ENCODE data around the gene HOXB1.

Gene HOXB1

GRCh38 chr17:48563385-48563838, 32.6 kb upstream of the HOXB1 start:
- no peak overlapping the region for H3K27ac ChIP-seq
- POLR2A ChIA-PET (ENCODE audit: low non-redundant PET), result no interaction called here
- TF ChIP-seq CTCF (conservative IDR thresholded peaks at IDR 0.05; ENCODE audit: low read depth), result no peak
- no peak for DNase-seq (ENCODE audit: low spot score)
- CTCF ChIA-PET, result no interaction called here

DNA sequence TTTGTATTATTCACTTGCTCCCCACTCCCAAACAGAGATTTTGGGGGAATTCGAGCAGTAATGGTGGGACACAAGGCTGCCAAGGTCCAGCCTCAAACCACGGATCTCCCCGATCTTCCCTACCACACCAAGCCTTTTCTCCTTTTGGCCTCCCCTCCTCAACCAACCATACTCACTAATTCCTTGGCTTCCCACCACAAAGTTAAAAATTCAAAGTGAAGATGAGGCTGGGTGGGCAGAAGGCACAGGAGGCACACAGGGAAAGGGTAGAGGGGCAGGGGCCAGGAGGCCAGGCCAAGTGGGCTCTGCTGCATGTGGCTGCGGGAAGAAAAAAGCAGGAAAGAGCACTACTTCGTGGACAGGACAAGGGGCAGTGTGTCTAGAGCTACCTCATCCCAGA, 32.1 kb upstream of the HOXB1 start:
- H3K27ac ChIP-seq, result no peak overlapping the region
- POLR2A ChIA-PET (ENCODE audit: low non-redundant PET), result no interaction called here
- no peak for TF ChIP-seq CTCF (conservative IDR thresholded peaks at IDR 0.05; ENCODE audit: low read depth)
- no peak for DNase-seq (ENCODE audit: low spot score)
- CTCF ChIA-PET, result interaction anchor here (0.6 kb wide), 2 partner anchors 12 to 19 kb away, joined by 3 to 4 read pairs; no protein-coding TSS in a partner anchor

GRCh38 chr17:48561884-48562810, 31.3 kb upstream of the HOXB1 start:
- CTCF ChIA-PET, result interaction anchor here (0.6 to 0.9 kb wide), 4 partner anchors 13 to 63 kb away, joined by 3 to 4 read pairs (median 3); no protein-coding TSS in a partner anchor
- H3K27ac ChIP-seq, result no peak overlapping the region
- POLR2A ChIA-PET (ENCODE audit: low non-redundant PET), result no interaction called here
- TF ChIP-seq CTCF (conservative IDR thresholded peaks at IDR 0.05; ENCODE audit: low read depth), result no peak
- DNase-seq (ENCODE audit: low spot score), result no peak

DNA sequence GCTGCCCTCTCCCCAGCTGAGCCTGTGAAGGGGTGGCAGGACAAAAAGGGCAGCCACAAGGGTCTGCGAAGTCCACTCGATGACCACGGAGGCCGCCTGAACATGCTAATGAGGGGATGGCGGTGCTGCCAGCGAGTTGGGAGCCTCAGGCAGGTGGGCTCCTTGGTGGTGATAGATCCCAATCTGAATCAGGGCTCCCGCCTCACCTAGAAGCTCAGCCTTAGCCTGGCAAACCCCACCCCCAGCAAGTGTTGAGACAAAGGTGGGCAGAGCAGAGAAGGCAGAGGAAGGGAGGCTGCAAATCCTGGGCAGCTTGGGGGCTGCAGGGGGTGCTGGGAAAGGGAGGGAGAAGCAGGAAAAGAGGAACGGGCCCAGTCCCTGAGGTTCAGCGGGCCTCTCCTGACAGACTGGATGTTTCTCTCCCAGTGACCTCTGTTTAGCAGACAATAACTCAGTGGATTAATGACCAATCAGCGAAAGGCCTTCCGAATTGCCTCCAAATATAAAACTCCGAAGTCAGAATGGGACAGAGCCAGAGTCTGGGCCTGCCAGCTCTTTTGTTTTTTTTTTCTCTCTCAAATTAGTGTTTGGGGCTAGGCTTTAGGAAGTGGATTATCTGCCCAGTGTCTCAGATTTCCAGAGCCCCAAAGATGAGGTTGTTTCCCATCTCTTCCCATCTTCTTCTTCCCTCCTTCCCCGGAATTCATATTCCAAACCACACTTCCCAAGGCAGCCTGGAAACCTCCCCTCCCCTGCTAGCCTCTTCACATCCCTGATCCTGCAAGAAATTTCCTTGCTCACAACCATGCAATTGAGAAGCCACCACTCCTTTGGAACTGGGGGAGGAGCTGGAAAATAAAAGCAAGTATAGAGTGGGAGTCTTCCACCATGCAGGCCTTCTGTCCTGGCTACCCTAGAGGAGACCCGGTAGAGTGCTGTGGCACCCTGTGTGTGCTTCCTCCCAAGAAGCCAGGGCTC, 29.3 kb upstream of the HOXB1 start:
- no peak for TF ChIP-seq CTCF (conservative IDR thresholded peaks at IDR 0.05; ENCODE audit: low read depth)
- CTCF ChIA-PET, result no interaction called here
- POLR2A ChIA-PET (ENCODE audit: low non-redundant PET), result no interaction called here
- DNase-seq (ENCODE audit: low spot score), result no peak
- no peak overlapping the region for H3K27ac ChIP-seq

DNA sequence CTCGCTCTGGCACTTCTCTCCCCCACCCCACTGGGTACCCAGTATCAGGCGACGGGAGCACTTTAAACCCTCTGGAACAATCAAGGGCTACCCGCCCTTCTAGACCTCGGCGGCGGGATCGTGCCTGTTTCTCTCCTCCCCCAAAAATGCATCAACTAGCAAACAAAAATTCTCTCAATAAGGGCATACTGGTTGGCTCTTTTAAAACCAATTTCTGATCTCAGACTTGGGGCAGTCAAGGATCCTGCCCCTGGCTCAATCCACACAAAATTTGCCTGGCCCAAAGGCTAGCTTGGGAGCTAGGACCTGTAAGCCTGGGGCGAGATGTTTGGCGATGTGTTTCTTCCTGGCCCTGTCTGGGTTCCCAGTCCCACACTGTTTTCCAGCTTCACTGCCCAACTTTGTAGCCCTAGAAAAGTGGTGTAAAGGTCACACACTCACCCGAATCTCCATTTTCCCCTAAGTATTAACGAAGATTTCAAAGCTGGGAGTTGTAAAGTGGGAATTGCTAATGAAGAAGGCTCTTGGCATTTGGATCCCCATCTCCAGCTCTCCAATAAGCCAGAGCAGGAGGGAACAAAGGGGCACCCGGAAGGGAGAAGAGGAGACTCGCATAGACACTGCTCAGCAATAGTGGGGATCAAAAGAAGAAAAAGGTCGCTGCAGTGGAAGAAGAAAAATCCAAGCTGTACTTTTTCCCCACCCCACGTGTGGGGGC, 28.5 kb upstream of the HOXB1 start:
- no peak overlapping the region for H3K27ac ChIP-seq
- TF ChIP-seq CTCF (conservative IDR thresholded peaks at IDR 0.05; ENCODE audit: low read depth), result no peak
- ChIA-PET POLR2A (ENCODE audit: low non-redundant PET) (no interaction called here), CTCF (no interaction called here)
- no peak for DNase-seq (ENCODE audit: low spot score)

DNA sequence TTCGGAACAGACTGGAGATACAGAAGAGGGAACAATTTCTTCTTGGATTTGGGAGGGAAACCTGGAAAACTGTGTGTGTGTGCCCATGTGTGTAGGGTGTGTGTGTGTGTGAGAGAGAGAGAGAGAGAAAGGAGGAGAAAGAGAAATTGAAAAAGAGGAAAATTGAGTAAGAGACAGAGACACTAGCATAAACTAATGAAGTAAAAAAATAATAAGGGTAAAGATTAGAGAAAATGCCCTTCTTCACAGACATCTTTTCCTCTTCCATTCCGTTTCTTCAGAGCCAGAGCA, 28.0 kb upstream of the HOXB1 start:
- POLR2A ChIA-PET (ENCODE audit: low non-redundant PET), result no interaction called here
- no peak overlapping the region for H3K27ac ChIP-seq
- DNase-seq (ENCODE audit: low spot score), result no peak
- TF ChIP-seq CTCF (conservative IDR thresholded peaks at IDR 0.05; ENCODE audit: low read depth), result no peak
- CTCF ChIA-PET, result no interaction called here
